Activated CD4-positive, alpha-beta T cell treated with anti-CD3 and anti-CD28 coated beads, Interleukin-2, amount 10 ng/mL, durations not matched to agents 7 days and 5 days (primary cell): ENCODE results near the gene TSPAN17. TPM values are rescaled to one million over a fixed set of nuclear protein-coding genes. Genes with fewer than 3 reads are reported as not detected.
"Not testable (repeated sequence)": the region's sequence is repeated elsewhere in the genome, so short reads cannot be mapped to it uniquely, and the experiment has no call there.

Experiments used
- CTCF ChIA-PET: fragments of 350-600 bp; sonication (Branson Sonifier 250); formaldehyde crosslinking; loops from one replicate; lab custom pipeline; 2021; ENCODE audit warnings: antibody characterized with exemption; lab: Charles Lee
- POLR2A ChIA-PET: fragments of 350-600 bp; sonication (Branson Sonifier 250); formaldehyde crosslinking; loops from one replicate; lab custom pipeline; 2021; ENCODE audit warnings: antibody characterized with exemption; lab: Charles Lee
- DNase-seq: peaks from one replicate; pipeline ENCODE4 v3.0.0-alpha.2; 2020
- H3K27ac Mint-ChIP-seq: one replicate; pipeline ENCODE4 v1.8.0; 2021; ENCODE audit warnings: mild to moderate bottlenecking, moderate library complexity, mixed read lengths
- H3K27me3 Mint-ChIP-seq: one replicate; pipeline ENCODE4 v1.8.0; 2021; ENCODE audit warnings: mixed read lengths
- H3K36me3 Mint-ChIP-seq: one replicate; pipeline ENCODE4 v1.8.0; 2021; ENCODE audit warnings: low read depth, mixed read lengths
- H3K4me1 Mint-ChIP-seq: one replicate; pipeline ENCODE4 v1.8.0; 2021; ENCODE audit warnings: mixed read lengths
- H3K4me3 Mint-ChIP-seq: one replicate; pipeline ENCODE4 v1.8.0; 2021; ENCODE audit warnings: mild to moderate bottlenecking, moderate library complexity, mixed read lengths
- H3K9me3 Mint-ChIP-seq: one replicate; pipeline ENCODE4 v1.8.0; 2021; ENCODE audit warnings: mixed read lengths
- total RNA-seq, 2 experiments: library from RNA; stranded (reverse); gene quantifications; one replicate each; pipeline ENCODE4 v1.2.3, GENCODE V29; 2021

The TSPAN17 gene
- total RNA-seq = 10 to 100 TPM; 39.6 to 42.5 TPM

GRCh38 chr5:176647030-176647842 is at the start of gene TSPAN17:
Gene TSPAN17, plus strand, starts transcription at chr5:176647484. Its CDS starts 132 bp downstream, at chr5:176647616.
- H3K27ac Mint-ChIP-seq = peak within 1 kb of the TSS; percentile 88
- H3K4me3 Mint-ChIP-seq = peak within 1 kb of the TSS; percentile 73
- DNase-seq = peak; percentile 99
- H3K9me3 Mint-ChIP-seq = no peaks in the 10 kb centered on the region
- ChIA-PET POLR2A (interaction anchor here (0.5 kb wide), 1 partner anchor 12 kb away, joined by 3 read pairs; no protein-coding TSS in a partner anchor), CTCF (interaction anchor here (0.5 to 10.6 kb wide), 6 partner anchors 9 to 286 kb away, joined by 3 to 76 read pairs (median 3); partner anchors contain the start of genes EIF4E1B and SNCB)
- peaks cover 2% of the 10 kb centered on the region for H3K36me3 Mint-ChIP-seq
- no peaks in the 10 kb centered on the region for H3K27me3 Mint-ChIP-seq
- H3K4me1 Mint-ChIP-seq = peaks cover 49% of the 10 kb centered on the region

GRCh38 chr5:176599749-176600430 is 47.4 kb upstream of the TSPAN17 start:
- POLR2A ChIA-PET, H3K27me3 Mint-ChIP-seq, H3K9me3 Mint-ChIP-seq, H3K36me3 Mint-ChIP-seq, H3K4me3 Mint-ChIP-seq, H3K4me1 Mint-ChIP-seq, H3K27ac Mint-ChIP-seq, DNase-seq: not testable (repeated sequence)
- CTCF ChIA-PET = interaction anchor here (0.5 to 1.4 kb wide), 4 partner anchors 13 to 501 kb away, joined by 3 to 4 read pairs (median 4); no protein-coding TSS in a partner anchor

- Mint-ChIP-seq H3K27me3 (peaks cover 8% of the 10 kb centered on the region), H3K4me3 (no peak overlapping the region), H3K4me1 (no peaks in the 10 kb centered on the region), H3K9me3 (no peaks in the 10 kb centered on the region), H3K36me3 (no peaks in the 10 kb centered on the region), H3K27ac (no peak overlapping the region)
- ChIA-PET POLR2A (no interaction called here), CTCF (no interaction called here)
- no peak for DNase-seq
Measured at GRCh38 chr5:176601901-176602482, 45.3 kb upstream of the TSPAN17 start.

GRCh38 chr5:176603091-176603490 is 44.2 kb upstream of the TSPAN17 start:
- no peaks in the 10 kb centered on the region for H3K36me3 Mint-ChIP-seq

GRCh38 chr5:176606032-176606431 is 41.3 kb upstream of the TSPAN17 start:
- peaks cover 20% of the 10 kb centered on the region for H3K27me3 Mint-ChIP-seq
- no peak overlapping the region for H3K4me3 Mint-ChIP-seq
- ChIA-PET POLR2A (interaction anchor here (0.7 kb wide), 1 partner anchor 186 kb away, joined by 4 read pairs; no protein-coding TSS in a partner anchor), CTCF (interaction anchor here (1.1 to 3.3 kb wide), 4 partner anchors 9 to 55 kb away, joined by 3 to 19 read pairs (median 4); no protein-coding TSS in a partner anchor)
- H3K36me3 Mint-ChIP-seq = no peaks in the 10 kb centered on the region
- DNase-seq = no peak
- peaks cover 16% of the 10 kb centered on the region for H3K4me1 Mint-ChIP-seq
- H3K9me3 Mint-ChIP-seq = no peaks in the 10 kb centered on the region
- H3K27ac Mint-ChIP-seq = no peak overlapping the region

More at GRCh38 chr5:176603091-176603490, 44.2 kb upstream of the TSPAN17 start:
- no peaks in the 10 kb centered on the region for H3K9me3 Mint-ChIP-seq
- POLR2A ChIA-PET = no interaction called here
- no peak overlapping the region for H3K4me3 Mint-ChIP-seq
- peaks cover under 1% of the 10 kb centered on the region for H3K4me1 Mint-ChIP-seq
- peaks cover 8% of the 10 kb centered on the region for H3K27me3 Mint-ChIP-seq
- no peak overlapping the region for H3K27ac Mint-ChIP-seq
- no peak for DNase-seq
- CTCF ChIA-PET = no interaction called here

- peaks cover 24% of the 10 kb centered on the region for H3K27me3 Mint-ChIP-seq
- no peaks in the 10 kb centered on the region for H3K36me3 Mint-ChIP-seq
- CTCF ChIA-PET = interaction anchor here (0.5 to 3.3 kb wide), 4 partner anchors 8 to 158 kb away, joined by 4 to 19 read pairs (median 5); partner anchors contain the start of gene FAF2
- no peak overlapping the region for H3K27ac Mint-ChIP-seq
- POLR2A ChIA-PET = no interaction called here
- no peak for DNase-seq
- no peaks in the 10 kb centered on the region for H3K9me3 Mint-ChIP-seq
- peaks cover 19% of the 10 kb centered on the region for H3K4me1 Mint-ChIP-seq
- H3K4me3 Mint-ChIP-seq = no peak overlapping the region
Measured at GRCh38 chr5:176606875-176607274, 40.4 kb upstream of the TSPAN17 start.

GRCh38 chr5:176608142-176608705 is 39.1 kb upstream of the TSPAN17 start:
- DNase-seq = no peak
- H3K36me3 Mint-ChIP-seq = no peaks in the 10 kb centered on the region
- peaks cover 33% of the 10 kb centered on the region for H3K27me3 Mint-ChIP-seq
- POLR2A ChIA-PET = no interaction called here
- H3K4me1 Mint-ChIP-seq = peaks cover 19% of the 10 kb centered on the region
- peak overlapping the region; percentile 87 for H3K4me3 Mint-ChIP-seq
- CTCF ChIA-PET = interaction anchor here (0.7 to 3.3 kb wide), 6 partner anchors 11 to 239 kb away, joined by 3 to 19 read pairs (median 4); partner anchors contain the start of genes CLTB and FAF2
- no peaks in the 10 kb centered on the region for H3K9me3 Mint-ChIP-seq
- no peak overlapping the region for H3K27ac Mint-ChIP-seq

GRCh38 chr5:176608937-176609723 is 38.2 kb upstream of the TSPAN17 start:
- DNase-seq = no peak
- ChIA-PET CTCF (interaction anchor here (0.6 to 3.3 kb wide), 6 partner anchors 12 to 193 kb away, joined by 3 to 19 read pairs (median 3); partner anchors contain the start of gene CLTB), POLR2A (no interaction called here)
- Mint-ChIP-seq H3K36me3 (no peaks in the 10 kb centered on the region), H3K4me3 (peak overlapping the region; percentile 87), H3K27me3 (peaks cover 37% of the 10 kb centered on the region), H3K27ac (peak overlapping the region; percentile 68), H3K4me1 (peaks cover 19% of the 10 kb centered on the region), H3K9me3 (no peaks in the 10 kb centered on the region)

GRCh38 chr5:176609724-176610434 is 37.4 kb upstream of the TSPAN17 start, which contains the start of gene GPRIN1:
Gene GPRIN1, minus strand, starts transcription at chr5:176610156. Its CDS starts 10,322 bp downstream, at chr5:176599834.
- Mint-ChIP-seq H3K4me3 (peak within 1 kb of the TSS; percentile 87), H3K9me3 (no peaks in the 10 kb centered on the region), H3K36me3 (no peaks in the 10 kb centered on the region), H3K4me1 (peaks cover 19% of the 10 kb centered on the region), H3K27me3 (peaks cover 38% of the 10 kb centered on the region), H3K27ac (peak within 1 kb of the TSS; percentile 68)
- DNase-seq = peak; percentile 47
- ChIA-PET CTCF (interaction anchor here (0.6 to 0.8 kb wide), 2 partner anchors 22 to 78 kb away, joined by 3 read pairs; no protein-coding TSS in a partner anchor), POLR2A (no interaction called here)

GRCh38 chr5:176610435-176610773 is 36.9 kb upstream of the TSPAN17 start:
- H3K27ac Mint-ChIP-seq = no peak overlapping the region

GRCh38 chr5:176611435-176611834 is 35.8 kb upstream of the TSPAN17 start:
- Mint-ChIP-seq H3K4me1 (peaks cover 19% of the 10 kb centered on the region), H3K9me3 (no peaks in the 10 kb centered on the region), H3K4me3 (no peak overlapping the region), H3K27ac (no peak overlapping the region), H3K27me3 (peaks cover 46% of the 10 kb centered on the region), H3K36me3 (no peaks in the 10 kb centered on the region)
- ChIA-PET CTCF (interaction anchor here (1.0 to 1.1 kb wide), 2 partner anchors 15 to 16 kb away, joined by 3 read pairs; no protein-coding TSS in a partner anchor), POLR2A (no interaction called here)
- DNase-seq = peak; percentile 73

More at GRCh38 chr5:176610435-176610773, 36.9 kb upstream of the TSPAN17 start:
- DNase-seq = no peak
- CTCF ChIA-PET = no interaction called here
- Mint-ChIP-seq H3K27me3 (peaks cover 39% of the 10 kb centered on the region), H3K4me3 (peak overlapping the region; percentile 71), H3K4me1 (peaks cover 19% of the 10 kb centered on the region), H3K9me3 (no peaks in the 10 kb centered on the region), H3K36me3 (no peaks in the 10 kb centered on the region)
- POLR2A ChIA-PET = no interaction called here
